Breast epithelium (tissue), 3 donors: ENCODE data around the gene CNTNAP2.

Source experiments
- POLR2A ChIP-seq: fragments of 450-650 bp; IDR thresholded peaks from one replicate; pipeline ENCODE4 v1.6.1; 2016; ENCODE audit warnings: antibody characterized with exemption, mild to moderate bottlenecking, moderate library complexity
- POLR2AphosphoS5 ChIP-seq, 3 donors: sonication (generic); formaldehyde crosslinking; IDR thresholded peaks; one replicate each; pipeline ENCODE4 v1.6.1; 2017; ENCODE audit warnings: antibody characterized with exemption in 3 of 3
- TF ChIP-seq, protein P1 (sequence below), 3 donors: fragments of 450-650 bp; IDR thresholded peaks; one replicate each; pipeline ENCODE4 v1.5.1; 2016 to 2017; ENCODE audit warnings: antibody characterized with exemption in 3 of 3, mild to moderate bottlenecking in 3 of 3, moderate library complexity in 3 of 3

DNA sequence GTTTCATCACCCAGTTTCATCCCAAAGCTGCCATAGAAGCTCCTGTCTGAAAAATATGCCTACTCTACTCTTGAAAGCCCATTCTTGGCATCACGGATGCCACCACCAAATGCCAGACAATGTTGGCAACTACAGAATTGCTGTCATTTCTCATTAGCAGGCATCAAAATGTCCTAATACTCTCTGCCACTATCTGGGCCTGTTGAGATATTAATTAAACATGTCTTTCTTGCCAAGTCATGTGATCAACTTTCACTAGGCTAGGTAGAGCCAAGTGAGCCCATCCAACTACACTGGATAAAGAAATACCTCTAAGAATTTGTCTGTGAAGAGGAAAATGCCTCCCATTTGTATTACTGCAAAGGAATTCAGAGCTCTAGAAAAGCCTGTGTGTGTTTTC, 1380.6 kb downstream of the CNTNAP2 start:
- TF ChIP-seq, protein P1, sequence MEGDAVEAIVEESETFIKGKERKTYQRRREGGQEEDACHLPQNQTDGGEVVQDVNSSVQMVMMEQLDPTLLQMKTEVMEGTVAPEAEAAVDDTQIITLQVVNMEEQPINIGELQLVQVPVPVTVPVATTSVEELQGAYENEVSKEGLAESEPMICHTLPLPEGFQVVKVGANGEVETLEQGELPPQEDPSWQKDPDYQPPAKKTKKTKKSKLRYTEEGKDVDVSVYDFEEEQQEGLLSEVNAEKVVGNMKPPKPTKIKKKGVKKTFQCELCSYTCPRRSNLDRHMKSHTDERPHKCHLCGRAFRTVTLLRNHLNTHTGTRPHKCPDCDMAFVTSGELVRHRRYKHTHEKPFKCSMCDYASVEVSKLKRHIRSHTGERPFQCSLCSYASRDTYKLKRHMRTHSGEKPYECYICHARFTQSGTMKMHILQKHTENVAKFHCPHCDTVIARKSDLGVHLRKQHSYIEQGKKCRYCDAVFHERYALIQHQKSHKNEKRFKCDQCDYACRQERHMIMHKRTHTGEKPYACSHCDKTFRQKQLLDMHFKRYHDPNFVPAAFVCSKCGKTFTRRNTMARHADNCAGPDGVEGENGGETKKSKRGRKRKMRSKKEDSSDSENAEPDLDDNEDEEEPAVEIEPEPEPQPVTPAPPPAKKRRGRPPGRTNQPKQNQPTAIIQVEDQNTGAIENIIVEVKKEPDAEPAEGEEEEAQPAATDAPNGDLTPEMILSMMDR (IDR thresholded peaks at IDR 0.05), result no peak
- no peak for TF ChIP-seq POLR2A
- TF ChIP-seq POLR2AphosphoS5 (IDR thresholded peaks at IDR 0.05), result no peak
